ENCODE data around the gene PAX6.
"Not testable (repeated sequence)": the region's sequence is repeated elsewhere in the genome, so short reads cannot be mapped to it uniquely, and the experiment has no call there.

The PAX6 gene

GRCh38 chr11:31767685-31768084 lies 43.4 kb downstream of the PAX6 start:
- no peak for DNase-seq (ENCODE audit: low read depth in 2 of 2)

GRCh38 chr11:31767066-31767465 lies 44.1 kb downstream of the PAX6 start:
- no peak for DNase-seq (ENCODE audit: low read depth in 2 of 2)

GRCh38 chr11:31764766-31765165 lies 46.4 kb downstream of the PAX6 start:
- no peak for DNase-seq (ENCODE audit: low read depth in 2 of 2)

- no peak for DNase-seq (ENCODE audit: low read depth in 2 of 2)
These were observed 46.9 kb downstream of the PAX6 start for GRCh38 chr11:31764261-31764660.

- no peak for DNase-seq (ENCODE audit: low read depth in 2 of 2)
These were observed 47.8 kb downstream of the PAX6 start for GRCh38 chr11:31763296-31763695.

- no peak for DNase-seq (ENCODE audit: low read depth in 2 of 2)
These were observed 49.5 kb downstream of the PAX6 start for GRCh38 chr11:31761636-31762035.

GRCh38 chr11:31757260-31757835 lies 53.8 kb downstream of the PAX6 start:
- no peak for DNase-seq (ENCODE audit: low read depth in 2 of 2)

- no peak for DNase-seq (ENCODE audit: low read depth in 2 of 2)
These were observed 63.5 kb downstream of the PAX6 start for GRCh38 chr11:31747581-31747980.

GRCh38 chr11:31740731-31741368 lies 70.3 kb downstream of the PAX6 start:
- not testable (repeated sequence) for DNase-seq (ENCODE audit: low read depth in 2 of 2)

GRCh38 chr11:31740131-31740530 lies 71.0 kb downstream of the PAX6 start:
- no peak for DNase-seq (ENCODE audit: low read depth in 2 of 2)
